Stimulated activated CD4-positive, alpha-beta T cell treated with anti-CD3 and anti-CD28 coated beads, TNF-alpha, amount 100 ng/mL, for 4 hours (primary cell): ENCODE results near the gene SLC16A6.
A peak's percentile ranks its signal among the peaks of the same experiment; 100 is the strongest.
"Not testable (repeated sequence)": the region's sequence is repeated elsewhere in the genome, so short reads cannot be mapped to it uniquely, and the experiment has no call there.

Source experiments
- DNase-seq, 3 experiments: peaks; one replicate each; pipeline ENCODE4 v3.0.0-alpha.2; 2020; ENCODE audit warnings: low read depth in 3 of 3

Gene SLC16A6

DNA sequence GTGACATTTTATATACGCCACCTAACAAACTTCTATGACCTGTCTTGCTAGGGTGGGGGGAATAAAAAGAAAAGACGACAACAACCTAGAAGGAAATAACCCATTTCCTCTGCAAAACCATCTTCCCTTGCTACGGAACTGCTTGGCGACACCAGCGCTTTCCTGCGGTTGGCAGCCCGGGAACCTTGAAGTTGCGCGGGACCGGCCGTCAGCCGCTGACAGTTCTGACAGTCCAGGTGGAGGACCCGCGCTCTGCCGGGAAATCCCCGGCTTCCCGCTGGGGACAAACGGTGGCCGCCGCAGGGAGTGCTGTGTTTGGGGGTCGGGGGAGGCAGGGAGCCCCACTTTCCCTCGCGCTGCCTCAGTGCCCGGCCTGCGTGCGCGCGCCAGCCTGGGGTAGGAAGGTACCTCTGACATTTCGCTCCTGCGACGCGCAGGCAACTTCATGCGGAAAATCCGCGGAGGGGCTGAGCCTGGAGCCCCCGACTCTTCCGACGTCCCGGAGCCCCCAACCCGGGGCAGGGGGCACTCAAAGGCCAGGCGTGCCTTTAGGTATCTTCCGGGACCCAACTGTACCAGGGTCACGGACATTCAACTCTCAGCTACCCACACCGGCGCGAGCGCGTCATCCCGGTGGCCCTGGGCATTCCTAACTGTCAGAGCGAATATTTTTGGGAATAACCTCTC is 516 bp downstream of the SLC16A6 start:
- DNase-seq, result peak; percentile 15 to 36 (median 34)

DNA sequence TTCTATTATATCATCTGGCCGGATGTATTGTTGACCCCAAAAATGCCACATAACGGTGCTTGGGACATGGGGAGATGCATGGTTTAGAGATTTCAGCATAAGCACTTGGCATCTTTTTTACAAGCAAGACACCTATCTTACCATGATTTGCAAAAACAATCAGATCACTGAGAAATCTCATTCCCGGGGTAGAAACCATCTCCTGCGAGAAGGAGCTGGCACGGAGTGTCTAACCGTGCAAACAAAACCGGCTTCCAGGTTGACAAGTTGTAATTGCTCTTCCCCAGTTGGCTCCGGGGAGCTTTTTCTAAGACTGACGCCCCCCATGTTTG is 1.0 kb downstream of the SLC16A6 start:
- no peak for DNase-seq

- no peak for DNase-seq
These were observed 1.5 kb downstream of the SLC16A6 start for GRCh38 chr17:68289473-68289872.

- no peak for DNase-seq
These were observed 2.1 kb downstream of the SLC16A6 start for GRCh38 chr17:68288804-68289203.

DNA sequence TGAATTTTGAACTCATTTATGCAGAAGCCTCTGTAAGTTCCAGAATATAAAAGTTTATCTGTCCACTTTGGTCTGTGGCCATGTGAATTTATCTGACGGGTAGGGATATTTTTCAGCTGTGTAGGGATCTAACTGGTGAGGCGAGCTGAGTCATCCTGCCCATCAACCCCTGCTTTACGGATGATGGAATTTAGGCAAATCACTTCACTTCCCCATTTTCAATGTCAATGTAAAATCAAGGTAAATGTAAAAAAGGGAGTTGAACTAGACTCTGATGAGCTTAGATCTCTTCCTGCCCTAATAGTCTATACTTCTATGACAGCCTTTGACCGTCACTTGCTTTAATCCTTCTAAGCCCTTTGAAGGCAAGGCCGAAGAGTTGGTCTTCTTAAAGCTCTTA is 2.6 kb downstream of the SLC16A6 start:
- DNase-seq, result no peak

DNA sequence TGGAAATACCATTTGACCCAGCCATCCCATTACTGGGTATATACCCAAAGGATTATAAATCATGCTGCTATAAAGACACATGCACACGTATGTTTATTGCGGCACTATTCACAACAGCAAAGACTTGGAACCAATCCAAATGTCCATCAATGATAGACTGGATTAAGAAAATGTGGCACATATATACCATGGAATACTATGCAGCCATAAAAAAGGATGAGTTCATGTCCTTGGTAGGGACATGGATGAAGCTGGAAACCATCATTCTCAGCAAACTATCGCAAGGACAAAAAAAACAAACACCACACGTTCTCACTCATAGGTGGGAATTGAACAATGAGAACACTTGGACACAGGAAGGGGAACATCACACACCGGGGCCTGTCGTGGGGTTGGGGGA is 9.0 kb downstream of the SLC16A6 start:
- DNase-seq, result not testable (repeated sequence)

- DNase-seq, result no peak
These were observed 13.1 kb downstream of the SLC16A6 start for GRCh38 chr17:68277807-68278206.

DNA sequence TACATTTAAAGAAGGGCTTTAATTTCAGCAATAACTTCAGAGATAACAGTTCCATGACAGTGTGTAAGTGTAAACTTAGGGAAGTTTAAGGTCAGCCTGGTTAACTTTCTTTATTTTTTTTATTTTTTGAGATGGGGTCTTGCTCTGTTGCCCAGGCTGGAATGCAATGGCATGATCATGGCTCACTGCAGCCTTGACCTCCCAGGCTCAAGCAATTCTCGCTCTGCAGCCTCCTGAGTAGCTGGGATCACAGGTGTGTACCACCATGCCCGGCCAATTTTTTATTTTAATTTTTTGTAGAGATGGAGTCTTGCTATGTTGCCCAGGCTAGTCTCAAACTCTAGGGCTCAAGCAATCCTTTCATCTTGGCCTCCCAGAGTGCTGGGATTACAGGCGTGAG is 14.6 kb downstream of the SLC16A6 start:
- DNase-seq, result not testable (repeated sequence)

DNA sequence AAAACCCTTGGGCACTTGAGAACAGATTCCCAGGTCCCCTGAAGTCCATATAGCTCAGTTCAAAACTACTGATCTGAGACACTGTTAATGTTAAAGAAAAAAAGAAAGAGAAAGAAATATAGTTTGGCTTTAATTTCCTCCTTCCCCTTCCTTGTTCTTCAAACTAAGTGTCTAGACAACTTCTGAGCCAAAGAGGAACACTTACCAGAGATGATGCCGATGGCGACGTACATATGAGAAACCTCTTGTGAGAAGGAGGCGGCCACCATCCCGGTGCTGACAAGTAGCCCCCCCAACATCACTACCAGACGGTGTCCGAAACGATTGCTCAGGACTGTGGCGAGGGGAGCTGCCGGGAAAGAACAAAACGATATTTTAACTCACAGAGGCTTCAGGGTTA is 17.2 kb downstream of the SLC16A6 start:
- DNase-seq, result no peak

DNA sequence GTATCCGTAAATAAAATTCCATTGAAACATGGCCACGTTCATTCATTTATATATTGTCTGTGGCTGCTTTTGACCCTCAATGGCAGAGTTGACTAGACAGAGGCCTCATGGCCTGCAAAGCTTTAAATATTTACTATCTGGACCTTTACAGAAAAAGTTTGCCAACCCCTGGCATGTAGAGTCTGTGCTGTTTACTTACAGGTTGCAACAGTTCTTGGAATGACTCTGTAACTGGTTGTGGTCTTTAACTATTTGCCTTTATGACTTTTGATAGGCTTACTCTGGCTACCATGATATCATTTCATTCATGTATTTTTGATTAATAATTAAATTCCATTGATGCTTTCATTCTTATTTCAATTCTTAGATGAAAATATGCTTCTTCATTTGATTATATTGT is 25.1 kb downstream of the SLC16A6 start:
- not testable (repeated sequence) for DNase-seq

DNA sequence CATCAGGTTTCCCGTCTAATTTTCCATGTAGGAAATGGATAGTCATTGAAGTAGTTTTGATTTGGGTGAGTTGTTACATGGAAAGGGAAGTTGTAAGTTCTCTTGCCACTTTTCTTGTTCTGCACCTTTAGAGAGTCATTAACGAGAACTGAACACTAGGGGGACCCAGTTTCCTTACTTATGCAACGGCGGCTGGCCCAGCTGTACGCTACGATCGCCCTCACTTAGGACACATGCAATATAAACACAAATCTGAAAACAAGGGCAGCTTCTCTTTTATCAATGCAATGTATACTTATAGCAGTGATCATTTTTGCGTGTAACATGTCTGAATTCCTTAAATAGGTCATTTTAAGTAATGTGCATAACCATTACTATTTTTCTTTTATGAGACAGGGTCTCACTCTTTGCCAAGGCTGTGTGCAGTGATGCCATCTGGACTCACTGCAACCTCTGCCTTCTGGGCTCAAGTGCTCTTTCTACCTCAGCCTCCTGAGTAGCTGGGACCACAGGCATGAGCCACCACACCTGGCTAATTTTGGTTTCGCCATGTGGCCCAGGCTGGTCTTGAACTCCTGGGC is 27.7 kb downstream of the SLC16A6 start:
- DNase-seq, result not testable (repeated sequence)

GRCh38 chr17:68262467-68262866 is 28.5 kb downstream of the SLC16A6 start:
- not testable (repeated sequence) for DNase-seq

- no peak for DNase-seq
These were observed 30.7 kb downstream of the SLC16A6 start for GRCh38 chr17:68260051-68260762.

DNA sequence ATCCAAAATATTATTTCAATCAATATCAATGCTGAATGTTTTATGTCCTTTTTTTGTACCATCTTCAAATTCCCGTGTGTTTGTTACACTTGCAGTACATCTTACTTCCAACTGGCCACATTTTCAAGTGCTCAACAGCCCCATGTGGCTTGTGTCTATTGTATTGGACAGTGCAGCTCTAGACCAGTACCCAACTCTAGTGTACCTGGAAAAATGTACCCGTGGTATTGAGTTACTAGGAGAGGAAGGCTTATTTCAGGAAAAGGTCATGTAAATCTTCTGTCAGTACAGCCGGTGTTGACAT is 31.3 kb downstream of the SLC16A6 start:
- not testable (repeated sequence) for DNase-seq

DNA sequence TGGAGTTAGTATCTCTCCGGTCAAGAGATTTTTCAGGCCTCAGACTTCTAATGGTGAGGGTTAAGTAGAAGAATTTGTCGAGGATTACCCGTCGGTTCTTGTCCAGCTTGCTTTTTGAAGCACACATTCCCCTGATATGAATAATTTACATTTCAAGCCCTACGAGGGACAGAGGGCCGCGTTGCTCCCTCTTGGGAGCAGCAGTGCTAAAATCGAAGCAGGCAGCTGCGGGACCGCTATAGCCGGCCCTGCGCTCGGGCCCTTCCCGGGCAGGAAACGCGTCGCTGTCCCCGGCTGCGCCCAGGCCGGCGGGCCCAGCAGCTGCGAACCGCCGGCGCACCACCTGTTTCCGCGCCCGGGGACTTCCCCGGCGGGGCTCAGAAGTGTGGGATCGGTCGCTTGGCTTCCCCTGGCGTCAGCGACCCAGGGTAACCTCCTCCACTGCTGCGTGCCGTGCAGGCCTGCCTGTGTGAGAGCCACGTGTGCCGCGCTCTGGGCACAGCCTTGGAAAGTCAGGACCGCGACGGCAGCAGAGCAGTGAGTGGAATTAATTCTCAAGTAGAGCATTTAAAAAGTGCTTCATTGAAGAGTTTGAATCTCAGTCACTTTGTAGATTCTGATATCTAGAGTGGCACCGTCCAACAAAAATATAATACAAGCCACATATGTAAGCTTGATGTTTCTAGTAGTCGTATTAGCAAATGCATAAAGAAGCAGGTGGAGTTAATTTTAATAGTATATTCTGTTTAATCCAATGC is 31.9 kb downstream of the SLC16A6 start:
- peak; percentile 42 to 66 (median 66) for DNase-seq

- DNase-seq, result no peak
These were observed 33.0 kb downstream of the SLC16A6 start for GRCh38 chr17:68257934-68258333.

- DNase-seq, result not testable (repeated sequence)
These were observed 34.2 kb downstream of the SLC16A6 start for GRCh38 chr17:68256701-68257100.

GRCh38 chr17:68255731-68256538 is 35.0 kb downstream of the SLC16A6 start:
- DNase-seq, result no peak

DNA sequence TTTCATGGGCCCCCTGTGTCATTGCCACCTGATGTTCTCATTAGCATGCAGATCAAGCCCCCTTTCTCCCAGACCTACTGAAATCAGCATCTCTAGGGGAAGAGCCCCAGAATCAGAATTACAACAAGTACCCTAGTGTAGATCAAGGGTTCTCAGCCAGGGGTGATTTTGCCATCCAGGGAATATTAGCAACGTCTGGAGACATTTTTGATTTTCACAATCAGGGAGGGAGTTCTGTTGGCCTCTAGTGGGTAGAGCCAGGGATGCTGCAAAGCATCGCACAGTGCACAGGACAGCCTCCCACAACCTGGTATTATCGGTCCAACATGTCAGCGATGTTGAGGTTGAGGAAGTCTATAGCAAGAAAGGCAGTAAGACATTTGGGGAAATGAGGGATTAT is 35.8 kb downstream of the SLC16A6 start:
- DNase-seq, result no peak

DNA sequence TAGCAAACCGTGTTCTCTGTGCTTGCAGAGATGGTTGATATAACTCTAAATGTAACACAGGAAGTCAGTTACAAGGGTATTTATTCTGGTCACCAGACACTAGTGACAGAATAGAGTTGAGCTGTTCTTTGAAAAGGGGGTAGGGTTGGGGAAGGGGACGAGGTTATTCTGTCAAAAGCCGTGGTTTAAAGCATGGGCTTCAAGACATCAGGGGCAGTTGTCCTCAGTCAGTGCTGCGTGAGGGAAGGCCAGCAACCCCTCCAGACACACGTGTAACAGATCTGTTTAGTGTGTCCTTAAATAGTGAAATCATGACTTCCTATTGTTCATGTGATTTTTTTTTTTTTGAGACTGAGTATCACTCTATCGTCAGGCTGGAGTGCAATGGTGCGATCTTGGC is 37.5 kb downstream of the SLC16A6 start:
- not testable (repeated sequence) for DNase-seq

DNA sequence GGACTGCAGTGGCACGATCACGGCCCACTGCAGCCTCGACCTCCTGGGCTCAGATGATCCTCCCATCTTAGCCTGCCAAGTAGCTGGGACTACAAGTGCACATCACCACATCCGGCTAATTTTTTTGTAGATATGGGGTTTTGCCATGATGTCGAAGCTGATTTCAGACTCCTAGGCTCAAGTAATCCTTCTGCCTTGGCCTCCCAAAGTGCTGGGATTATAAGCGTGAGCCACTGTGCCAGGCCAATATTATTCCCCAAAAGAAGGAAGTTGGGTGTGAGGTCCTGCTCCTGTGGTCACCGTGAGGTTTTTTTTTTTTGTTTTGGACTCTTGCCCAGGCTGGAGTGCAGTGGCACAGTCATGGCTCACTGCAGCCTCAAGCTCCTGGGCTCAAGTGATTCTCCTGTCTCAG is 41.6 kb downstream of the SLC16A6 start:
- DNase-seq, result no peak

GRCh38 chr17:68248891-68249290 is 42.0 kb downstream of the SLC16A6 start:
- DNase-seq, result no peak
